Astrocyte of the cerebellum (primary cell): ENCODE data around the gene ZFP90.

Experiments
- DNase-seq: peaks from one replicate; pipeline ENCODE4 v3.0.0-alpha.2; 2011; ENCODE audit warnings: low read depth
- H3K4me3 ChIP-seq: 2 replicates; pipeline ENCODE4 v1.5.1; 2011; ENCODE audit warnings: mild to moderate bottlenecking, low read depth, low read length, moderate library complexity
- CTCF ChIP-seq: IDR thresholded peaks from 2 replicates; pipeline ENCODE4 v1.5.1; 2012; ENCODE audit warnings: low read length, low read depth, moderate library complexity, mild to moderate bottlenecking; ENCODE audit errors: missing control alignments
- in situ Hi-C: cut with HindIII; loops from 2 replicates; pipeline ENCODE4 v1.10.0; 2017; ENCODE audit warnings: low sequenced_read_pairs

Gene ZFP90

DNA sequence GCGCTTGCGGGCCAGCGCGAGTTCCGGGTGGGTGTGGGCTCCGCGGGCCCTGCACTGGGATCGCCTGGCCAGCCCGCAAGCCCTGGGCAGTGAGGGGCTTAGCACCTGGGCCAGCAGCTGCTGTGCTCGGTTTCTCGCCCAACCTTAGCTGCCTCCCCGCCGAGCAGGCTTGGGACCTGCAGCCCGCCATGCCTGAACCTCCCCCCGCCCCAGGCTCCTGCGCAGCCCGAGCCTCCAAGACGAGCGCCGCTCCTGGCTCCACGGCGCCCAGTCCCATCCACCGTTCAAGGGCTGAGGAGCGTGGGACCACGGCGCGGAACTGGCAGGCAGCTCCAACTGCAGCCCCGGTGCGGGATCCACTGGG is 12.3 kb upstream of the ZFP90 start:
- DNase-seq, result no peak
- no peak for TF ChIP-seq CTCF
- H3K4me3 ChIP-seq, result no peak overlapping the region
- in situ Hi-C loops, result no loop called here

GRCh38 chr16:68528233-68528632 is 10.9 kb upstream of the ZFP90 start:
- in situ Hi-C loops, result no loop called here
- no peak for DNase-seq
- H3K4me3 ChIP-seq, result no peak overlapping the region
- no peak for TF ChIP-seq CTCF

DNA sequence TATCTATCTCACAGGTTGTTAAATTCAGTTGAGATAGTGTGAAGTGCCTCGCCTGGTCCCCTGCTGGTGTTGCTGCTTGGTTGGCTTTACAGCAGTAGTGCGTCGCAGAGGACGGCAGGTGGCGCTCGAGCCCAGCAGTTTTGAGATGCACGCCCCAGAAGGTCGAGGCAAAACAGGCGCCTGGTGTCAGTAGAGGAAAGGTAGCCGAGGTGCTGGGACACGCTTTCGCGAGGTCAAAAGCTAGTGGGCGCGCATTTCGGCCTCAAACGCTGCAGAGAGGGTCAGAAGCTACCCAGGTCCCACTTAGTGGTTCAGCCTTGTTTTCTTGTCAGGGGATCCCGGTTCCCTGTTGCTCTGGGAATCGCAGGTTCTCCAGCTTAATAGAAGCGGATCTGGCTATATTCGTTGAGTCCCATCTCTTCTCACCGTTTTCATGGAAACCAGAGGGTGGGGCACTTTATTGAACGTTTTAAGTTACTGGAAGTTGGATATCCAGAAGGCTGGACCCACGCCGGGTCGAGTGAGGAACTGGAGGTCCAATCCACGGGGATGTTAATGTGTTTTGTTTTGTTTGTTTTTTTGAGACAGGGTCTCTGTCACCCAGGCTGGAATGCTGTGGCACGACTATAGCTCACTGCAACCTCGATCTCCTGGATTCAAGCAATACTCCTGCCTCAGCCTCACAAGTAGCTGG is 10.3 kb upstream of the ZFP90 start:
- DNase-seq, result peak; percentile 55
- peak; percentile 62 for TF ChIP-seq CTCF
- in situ Hi-C loops, result no loop called here
- no peak overlapping the region for H3K4me3 ChIP-seq

- in situ Hi-C loops, result no loop called here
- H3K4me3 ChIP-seq, result peak overlapping the region; percentile 81
- TF ChIP-seq CTCF, result no peak
- DNase-seq, result no peak
These were observed 9.5 kb upstream of the ZFP90 start for GRCh38 chr16:68529608-68529930.

DNA sequence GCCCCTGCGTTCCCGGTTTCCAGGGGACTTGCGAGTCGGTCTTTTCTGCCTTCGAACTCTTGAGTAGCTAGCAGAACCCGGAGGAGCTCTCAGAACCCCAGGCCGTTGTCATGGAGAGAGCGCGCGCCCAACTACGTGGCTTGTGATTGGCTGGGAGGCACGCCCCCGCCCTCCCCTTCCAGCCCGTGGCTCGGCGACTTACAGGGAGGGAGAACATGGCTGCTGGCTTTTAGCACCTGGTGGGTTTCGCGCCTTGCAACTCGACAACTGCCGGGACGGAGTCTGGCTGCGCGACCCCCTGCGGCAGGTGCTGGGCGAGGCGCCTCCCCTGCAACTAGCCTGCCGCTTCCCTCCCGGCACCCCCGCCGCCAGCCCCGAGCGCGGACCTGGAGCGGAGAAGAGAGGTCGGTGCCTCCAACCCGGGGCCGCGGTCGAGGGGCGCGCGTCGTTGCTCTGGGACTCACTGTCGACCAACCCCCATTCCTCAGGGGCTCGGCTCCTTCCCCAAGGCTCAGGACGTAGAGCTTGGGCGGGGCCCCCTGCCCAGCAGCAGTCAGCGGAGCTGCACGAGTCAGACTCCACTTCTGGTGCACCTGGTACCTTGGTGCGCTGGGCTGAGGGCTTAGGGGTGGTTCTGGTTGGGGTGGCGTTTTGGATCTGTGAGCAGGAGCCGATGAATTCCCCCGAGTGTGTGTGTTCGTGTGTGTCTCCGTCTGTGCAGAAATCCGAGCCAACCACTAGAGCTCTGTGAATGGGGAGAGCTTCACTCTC is 9.0 kb upstream of the ZFP90 start:
- H3K4me3 ChIP-seq, result peak overlapping the region; percentile 81
- TF ChIP-seq CTCF, result no peak
- in situ Hi-C loops, result no loop called here
- DNase-seq, result peak; percentile 48

DNA sequence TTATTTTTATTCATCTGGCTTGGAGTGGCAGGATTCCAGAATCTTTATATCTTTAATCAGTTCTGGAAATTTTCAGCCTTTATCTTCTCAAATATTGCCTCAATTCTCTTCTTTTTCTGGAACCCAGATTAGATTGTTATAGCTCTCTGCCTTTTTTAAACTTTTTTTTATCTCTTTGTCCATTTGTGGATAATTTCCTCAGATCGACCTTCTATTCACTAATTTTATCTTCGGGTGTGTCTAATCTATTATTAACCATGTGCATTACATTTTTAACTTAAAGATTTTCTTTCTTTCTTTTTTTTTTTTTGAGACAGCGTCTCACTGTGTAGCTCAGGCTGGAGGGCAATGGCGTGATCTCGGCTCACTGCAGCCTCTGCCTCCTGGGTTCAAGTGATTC is 5.2 kb upstream of the ZFP90 start:
- in situ Hi-C loops, result no loop called here

More for the DNA sequence above, 5.2 kb upstream of the ZFP90 start:
- TF ChIP-seq CTCF, result no peak
- H3K4me3 ChIP-seq, result no peak overlapping the region
- no peak for DNase-seq
